Limb (tissue), 2 donors: ENCODE measurements around the gene HYDIN.
"Not testable (repeated sequence)": the region's sequence is repeated elsewhere in the genome, so short reads cannot be mapped to it uniquely, and the experiment has no call there.

Experiments
- DNase-seq, 2 donors: peaks; one replicate each; pipeline ENCODE4 v3.0.0-alpha.2; 2016; ENCODE audit errors: extremely low spot score in 2 of 2

Gene HYDIN

DNA sequence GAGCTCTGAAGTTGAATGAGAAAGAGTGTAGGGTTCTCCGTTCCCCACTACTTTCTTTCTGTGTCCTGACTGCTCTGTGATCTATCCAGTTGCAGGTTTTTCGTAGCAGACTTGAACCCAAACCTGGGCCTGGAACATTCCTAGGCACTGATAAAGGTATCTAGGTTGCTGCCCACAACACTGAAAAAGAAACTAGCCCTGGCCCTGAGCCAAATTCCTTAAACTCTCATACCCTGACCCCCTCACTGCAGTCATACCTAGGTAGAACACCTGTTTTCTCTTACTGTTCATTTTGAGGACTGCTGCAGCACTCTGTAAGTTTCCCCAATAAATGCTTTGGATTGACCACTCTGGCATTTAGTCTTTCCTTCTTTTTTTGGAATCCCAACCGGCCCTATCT lies 5.4 kb downstream of the HYDIN start:
- DNase-seq, result no peak

DNA sequence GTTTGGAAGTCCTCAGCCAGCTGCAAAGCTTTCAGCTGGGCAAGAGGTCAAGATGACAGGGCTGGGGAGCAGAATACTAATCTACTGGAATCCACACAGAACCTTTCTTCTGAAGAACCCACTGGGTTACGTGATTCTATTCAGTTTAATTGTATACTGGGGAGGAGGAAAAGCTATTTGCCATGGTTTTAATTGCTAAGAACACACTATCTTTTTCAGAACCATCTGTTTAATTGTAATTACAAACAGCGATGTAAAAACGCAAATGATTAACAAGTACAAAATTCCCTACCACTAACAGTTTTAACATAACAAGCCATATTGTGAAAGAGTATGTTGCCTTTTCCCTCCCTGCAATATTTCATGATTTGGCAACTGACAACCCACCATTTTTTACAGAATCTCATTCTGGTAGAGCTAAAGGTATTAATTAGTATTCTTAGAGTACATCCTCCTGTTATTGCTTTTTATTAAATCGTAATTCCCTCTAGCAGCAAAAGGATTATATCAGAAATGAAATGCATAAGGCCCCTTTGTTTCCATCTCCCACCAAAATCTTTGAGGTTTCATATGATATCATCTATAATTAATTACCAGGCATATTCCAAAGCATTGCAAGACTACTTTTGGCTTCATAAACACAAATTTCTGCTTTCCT lies 12.1 kb downstream of the HYDIN start:
- DNase-seq, result no peak

DNA sequence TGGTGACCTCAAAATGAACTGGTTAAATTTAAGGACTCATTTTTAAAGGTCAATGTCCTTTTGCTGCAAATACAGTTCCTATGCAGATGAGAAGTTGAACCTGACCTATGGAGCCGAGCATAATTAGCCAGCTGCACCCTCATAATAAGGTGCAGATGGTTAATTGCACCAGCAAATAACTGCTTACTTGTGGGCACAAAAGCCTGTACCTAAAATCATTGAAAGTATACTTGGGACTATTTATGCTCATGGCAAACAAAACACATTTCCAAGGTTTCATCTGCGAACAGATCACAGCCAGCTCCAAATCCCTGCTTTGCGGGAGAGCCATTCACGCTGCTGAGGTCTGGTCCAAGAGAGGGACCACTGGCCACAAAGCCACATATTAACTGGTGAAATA lies 13.0 kb downstream of the HYDIN start:
- DNase-seq, result no peak

DNA sequence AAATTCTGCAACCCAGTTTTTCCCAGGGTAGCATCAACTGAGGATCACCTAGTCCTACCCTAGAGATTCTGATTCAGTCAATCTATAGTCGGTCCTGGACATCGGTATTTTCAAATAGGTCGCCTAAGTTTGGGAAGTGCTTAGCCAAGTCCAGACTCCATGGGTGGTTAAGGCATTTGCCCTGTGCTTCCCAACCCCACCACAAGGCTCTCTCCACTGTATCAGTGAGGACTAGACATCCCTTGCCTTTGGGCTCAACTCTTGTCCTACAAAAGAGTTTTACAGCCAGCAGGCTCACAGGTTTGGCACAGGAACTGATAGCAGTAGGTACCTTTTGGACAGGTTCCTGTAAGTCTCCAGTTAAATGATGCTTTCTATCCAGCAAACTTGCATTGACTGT lies 13.8 kb downstream of the HYDIN start:
- DNase-seq, result no peak

DNA sequence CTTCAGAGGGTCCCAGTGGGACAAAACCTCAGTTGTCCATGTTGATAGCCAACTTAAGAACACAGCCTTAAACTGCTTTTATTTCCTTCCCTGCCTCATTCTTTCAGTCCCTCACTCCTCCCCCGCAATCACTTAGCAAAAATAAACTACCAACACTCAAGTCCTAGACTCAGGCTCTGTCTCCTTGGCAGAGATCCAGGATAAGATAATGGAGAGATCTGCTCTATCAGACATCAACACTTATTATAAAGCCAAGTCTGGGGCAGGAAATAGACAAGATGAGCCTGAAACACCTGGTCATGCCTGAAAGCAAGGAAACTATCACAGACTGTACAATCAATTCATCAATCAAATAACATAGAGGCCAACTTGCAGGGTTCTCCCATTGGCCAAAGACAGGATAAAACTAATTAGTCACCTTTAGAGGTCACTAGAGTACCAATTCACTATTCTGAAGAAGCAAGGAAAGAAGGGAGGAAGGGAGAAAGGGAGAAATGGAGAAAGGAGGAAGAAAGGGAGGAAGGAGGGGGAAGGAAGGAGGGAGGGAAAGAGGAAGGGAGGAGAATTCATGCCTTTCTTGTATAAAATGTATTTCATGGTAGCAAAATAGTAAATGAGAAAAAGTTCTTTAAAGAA lies 15.7 kb downstream of the HYDIN start:
- no peak for DNase-seq

DNA sequence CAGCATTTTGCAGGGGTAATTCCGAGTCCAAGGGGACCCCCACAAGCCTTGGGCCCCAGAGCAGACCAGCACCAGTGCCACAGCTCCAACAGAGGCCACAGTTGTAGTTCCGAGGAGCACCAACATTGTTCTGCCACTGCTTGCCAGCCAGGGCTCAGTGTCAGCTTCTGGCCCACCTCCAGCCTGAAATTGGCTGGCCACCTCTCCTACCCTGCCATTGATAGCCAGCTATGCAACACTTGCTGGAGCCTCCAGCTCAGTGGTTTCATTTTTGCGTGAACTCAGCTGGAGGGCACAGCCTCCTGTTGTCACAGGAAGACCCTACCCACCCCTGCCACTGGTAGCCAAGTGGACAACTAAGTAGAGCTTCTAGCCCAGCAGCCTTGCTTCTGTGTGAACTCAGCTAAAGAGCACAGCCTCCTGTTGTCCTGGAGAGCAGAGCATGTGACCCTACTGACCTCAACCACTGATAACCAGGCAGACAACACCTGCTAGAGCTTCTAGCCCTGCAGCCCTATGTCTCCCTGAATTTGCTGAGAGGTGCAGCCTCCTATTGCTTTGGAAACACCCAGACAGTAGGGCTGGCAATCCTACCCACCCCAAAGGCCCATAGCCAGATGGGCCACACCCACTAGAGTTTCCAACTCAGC lies 24.9 kb downstream of the HYDIN start:
- no peak for DNase-seq

DNA sequence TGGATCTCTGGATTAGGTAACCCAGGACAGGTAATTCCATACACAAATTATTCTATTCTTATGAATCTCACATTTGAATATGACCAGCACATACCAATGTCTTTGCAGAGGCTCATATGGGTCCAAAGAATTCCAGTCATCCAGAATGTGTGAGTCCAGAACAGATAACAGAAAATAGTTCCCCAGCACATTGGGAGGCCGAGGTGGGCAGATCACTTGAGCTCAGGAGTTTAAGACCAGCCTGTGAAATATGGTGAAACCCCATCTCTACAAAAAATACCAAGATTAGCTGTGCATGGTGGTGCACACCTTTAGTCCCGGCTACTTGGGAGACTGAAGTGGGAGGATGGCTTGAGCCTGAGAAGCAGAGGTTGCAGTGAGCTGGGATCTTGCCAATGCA lies 26.9 kb downstream of the HYDIN start:
- no peak for DNase-seq

DNA sequence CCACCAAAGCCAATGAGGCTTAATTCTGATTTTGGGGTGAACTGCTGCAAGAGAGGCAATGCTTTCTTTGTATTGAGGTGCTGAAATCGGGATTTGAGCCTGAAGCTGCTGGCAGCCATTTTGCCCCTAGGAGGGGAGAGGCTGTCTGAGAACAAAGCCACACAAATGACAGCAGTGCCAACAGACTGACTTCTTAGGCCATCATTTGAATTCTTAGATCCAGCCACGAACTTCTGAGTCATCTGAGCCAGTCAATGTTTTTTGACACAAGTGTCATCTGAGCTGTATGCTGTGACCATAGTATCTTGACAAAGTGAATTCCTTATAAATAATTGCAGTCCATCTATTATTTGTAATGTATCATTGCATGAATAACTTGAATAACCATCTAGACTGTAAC lies 29.0 kb downstream of the HYDIN start:
- no peak for DNase-seq

DNA sequence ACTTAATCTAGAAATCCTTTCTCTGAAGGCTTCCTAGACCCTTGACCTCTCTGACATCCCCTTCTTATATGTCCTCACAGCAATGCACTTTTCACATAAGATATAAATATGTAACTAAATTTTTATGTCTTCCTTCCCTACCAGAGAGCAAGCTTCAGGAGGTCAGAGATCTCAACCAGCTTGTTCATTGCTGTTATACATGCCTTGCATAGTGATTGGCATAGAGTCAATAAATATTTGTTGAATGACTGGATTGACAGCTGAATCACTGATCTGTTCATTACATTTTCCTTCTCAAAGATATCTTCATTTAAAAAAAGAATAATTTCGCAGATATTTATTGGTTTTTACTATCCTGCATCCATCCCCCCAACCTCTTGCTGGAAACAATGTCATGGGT lies 29.5 kb downstream of the HYDIN start:
- DNase-seq, result no peak

DNA sequence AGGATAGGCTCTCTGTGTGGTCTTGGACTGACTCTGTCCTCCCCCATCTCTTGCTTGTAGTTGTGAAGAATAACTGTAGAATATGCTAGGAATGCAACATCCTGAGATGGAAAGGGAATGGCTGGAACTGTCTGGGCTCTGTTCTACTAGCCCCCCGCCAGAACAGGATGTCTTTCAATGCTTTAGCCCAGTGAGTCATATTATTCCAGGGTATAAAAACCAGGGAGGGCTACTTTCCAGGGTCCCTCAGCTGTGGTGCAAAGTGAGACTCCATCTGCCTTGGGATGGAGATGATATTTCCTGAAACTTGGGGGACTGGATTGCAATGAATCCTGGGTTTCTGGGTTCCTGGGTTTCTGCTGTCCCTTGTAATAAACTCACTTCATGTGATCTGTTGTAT lies 32.1 kb downstream of the HYDIN start:
- DNase-seq, result no peak

DNA sequence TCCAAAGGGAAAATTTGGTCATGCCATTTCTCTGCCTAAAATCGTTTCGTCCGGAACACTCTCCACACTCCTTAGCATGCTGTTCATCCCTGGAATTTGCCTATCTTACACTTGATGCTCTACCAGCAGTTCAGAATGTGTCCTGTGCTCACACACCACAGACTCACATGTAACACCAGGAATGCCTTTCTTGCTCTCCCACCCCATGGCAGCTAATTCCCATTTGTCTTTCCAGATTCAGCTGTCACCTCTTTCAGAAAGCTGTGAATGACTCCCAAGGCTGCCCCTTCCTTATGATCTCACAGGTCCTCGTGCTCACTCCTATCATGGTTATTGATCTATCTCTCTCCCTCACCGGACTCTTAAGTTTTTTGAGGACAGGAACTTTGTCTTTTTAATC lies 38.1 kb downstream of the HYDIN start:
- no peak for DNase-seq

DNA sequence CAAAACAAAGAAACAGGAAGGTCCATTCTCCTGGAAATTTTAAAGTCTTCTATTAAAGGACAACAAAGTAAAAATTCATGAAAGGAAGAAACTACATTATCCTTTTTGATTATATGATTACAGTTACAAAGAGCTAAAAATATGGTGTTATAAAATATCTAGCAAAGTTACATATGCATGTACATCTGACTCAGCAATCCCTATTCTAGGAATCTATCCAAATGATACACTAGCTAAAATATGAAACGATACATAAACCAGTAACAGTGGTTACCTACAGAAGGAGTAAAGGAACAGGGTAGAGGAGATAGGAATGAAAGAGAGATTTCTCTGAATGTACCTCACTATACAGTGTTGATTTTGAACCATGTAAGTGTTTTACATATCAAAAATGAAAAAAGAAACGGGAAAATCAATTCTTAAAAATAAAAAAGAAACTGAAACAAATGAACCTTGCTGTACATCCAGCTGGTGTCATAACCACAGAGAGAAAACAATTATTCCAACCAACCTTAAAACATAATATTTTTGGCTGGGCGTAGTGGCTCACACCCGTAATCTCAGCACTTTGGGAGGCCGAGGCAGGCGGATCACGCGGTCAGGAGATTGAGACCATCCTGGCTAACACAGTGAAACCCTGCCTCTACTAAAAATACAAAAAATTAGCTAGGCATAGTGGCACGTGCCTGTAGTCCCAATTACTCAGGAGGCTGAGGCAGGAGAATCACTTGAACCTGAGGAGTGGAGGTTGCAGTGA lies 41.4 kb downstream of the HYDIN start:
- DNase-seq, result no peak

DNA sequence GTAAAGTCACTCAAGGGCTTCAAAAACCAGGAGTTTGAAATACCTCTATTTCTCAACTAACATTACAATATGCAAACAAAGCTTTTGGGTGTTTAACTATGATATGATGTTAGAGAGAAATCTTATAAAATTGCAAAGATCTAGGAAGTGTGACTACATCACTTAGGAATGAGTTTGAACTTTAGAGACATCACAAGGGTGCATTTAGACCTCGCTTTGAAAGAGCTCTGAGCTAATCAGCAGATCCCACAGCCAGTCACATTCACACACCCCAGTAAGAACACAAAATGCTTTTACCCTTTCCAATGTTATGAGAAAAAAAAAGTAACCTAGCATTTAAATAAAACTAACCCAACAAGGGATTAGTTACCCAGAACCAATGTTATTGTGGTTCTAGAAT lies 45.2 kb downstream of the HYDIN start:
- no peak for DNase-seq

DNA sequence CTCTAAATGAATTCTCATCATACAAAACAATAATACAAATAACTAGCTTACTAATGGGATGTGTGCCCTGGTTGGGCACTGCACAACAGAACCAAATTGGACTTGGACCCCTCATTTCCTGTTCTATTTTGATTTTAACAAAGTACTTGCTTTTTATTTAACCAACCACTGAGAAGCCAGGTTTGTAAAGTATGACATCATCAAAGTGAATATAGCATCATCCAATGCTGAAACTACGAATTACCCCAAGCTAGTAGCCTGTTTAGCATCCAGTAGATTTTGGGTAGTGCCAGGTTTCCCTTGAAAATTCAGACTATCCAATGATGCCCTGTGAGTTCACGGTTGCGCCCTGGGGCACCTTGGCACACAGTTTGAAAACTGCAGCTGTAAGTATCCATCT lies 51.0 kb downstream of the HYDIN start:
- DNase-seq, result no peak

DNA sequence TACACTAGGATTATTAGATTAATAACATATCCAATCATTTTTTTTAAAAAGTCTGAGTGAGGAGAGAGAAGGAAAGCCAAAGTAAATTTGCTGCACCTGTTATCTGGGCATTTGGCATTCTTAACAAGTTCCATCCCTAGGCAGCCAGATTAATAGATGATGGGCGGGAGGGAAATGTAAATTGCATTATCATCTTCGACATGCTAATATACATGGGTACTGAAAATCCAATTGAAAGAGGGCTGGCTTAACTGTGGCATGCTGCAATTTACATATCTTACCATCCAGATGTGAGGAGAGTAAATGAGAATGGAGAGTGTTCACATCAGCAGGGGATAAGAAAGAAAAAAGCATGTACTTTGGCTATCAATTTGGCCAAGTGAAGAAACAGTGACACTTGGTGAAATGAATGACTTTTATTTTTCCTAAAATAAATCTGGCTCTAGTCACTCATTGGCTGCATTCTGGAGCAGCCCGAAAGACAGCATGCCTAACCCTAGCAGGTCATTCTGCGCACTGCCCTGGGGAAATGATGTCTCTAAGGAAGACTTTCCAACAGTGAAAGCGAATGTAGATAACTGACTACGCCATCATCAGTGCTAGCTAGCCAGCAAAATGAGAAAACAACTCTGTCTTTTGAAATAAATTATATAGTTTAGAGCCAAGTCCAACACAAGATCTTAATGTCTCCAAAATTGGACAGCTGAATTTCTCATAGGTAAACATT lies 57.9 kb downstream of the HYDIN start:
- no peak for DNase-seq

DNA sequence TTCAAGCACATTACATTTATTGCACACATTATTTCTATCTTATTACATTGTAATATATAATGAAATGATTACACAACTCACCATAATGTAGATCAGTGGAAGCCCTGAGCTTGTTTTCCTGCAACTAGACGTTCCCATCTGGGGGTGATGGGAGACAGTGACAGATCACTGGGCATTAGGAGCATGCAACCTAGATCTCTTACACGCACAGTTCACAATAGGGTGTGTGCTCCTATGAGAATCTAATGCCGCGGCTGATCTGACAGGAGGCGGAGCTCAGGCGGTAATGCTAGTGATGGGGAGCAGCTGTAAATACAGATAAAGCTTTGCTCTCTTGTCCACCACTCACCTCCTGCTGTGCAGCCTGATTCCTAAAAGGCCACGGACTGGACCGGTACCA lies 69.5 kb downstream of the HYDIN start:
- DNase-seq, result not testable (repeated sequence)

DNA sequence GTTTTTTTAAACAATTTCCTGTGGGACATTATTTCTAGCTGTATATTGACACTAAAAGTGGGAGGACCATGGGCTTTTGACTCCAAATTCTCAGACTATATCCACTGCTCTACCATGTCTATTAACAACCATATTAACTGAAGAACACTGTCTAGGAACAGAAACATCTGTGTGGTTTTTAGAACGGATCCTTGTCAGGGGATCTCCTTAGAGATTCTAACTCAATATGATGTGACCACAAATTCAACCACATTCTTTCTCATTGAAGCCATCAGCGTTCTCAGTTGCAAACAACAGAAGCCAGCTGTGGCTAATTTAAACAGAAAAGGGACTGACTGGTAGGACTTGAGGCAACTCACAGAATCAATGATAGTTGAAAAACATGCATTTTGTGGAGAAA lies 73.2 kb downstream of the HYDIN start:
- not testable (repeated sequence) for DNase-seq

DNA sequence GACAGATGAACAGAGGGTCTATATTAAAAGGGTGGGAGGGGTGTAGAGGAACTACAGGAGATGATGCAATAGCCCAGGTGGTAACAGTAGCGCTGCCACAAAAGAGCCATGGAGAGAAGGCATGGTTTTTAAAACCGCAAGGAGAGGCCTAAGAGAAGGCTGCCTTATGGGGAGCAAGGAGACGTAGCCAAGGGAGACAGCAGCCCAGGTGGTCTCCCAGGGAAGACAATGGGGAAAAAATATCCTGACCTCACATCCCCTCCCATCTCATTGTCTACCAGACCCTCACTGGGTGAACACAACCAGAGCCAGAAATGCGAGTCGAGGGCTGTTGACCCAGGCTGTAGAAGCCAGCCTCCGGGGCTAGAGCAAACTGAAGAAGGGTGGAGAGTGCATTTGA lies 77.2 kb downstream of the HYDIN start:
- not testable (repeated sequence) for DNase-seq

DNA sequence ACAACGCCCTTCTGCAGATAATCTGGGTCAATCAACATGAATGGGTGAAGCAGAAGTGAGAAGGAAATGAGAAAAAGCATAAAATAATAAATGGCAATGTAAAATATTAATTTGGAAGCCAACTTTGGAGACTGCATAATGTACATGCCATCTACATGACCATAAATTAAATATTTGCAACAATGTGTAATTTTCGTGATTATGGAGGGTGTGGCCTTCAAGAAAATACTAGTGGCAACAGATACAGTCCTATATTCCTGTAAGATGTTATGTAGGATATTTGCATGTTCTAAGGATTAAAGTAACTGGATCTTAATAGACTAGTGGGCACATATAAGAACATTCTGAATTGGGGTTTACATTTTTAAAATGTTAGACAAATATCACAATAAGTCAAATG lies 78.9 kb downstream of the HYDIN start:
- not testable (repeated sequence) for DNase-seq

DNA sequence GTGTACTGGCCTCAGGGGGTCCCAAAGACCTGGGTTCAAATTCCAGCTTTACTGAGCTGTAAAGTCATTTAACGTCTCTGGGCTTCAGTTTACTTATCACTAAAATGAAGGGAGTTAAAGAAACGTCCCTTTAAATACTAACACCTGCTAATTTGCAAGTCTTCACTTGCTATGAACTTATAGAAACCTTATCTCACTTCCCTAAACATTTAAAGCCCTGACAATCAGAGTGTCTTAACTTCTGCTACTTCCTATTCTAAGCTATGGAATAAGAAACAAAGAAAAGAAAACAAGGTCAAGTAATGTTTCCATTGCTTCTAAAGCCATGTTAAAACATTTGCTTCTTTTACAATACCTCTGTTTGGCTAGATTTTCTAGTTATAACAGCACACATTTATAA lies 87.3 kb downstream of the HYDIN start:
- DNase-seq, result not testable (repeated sequence)

DNA sequence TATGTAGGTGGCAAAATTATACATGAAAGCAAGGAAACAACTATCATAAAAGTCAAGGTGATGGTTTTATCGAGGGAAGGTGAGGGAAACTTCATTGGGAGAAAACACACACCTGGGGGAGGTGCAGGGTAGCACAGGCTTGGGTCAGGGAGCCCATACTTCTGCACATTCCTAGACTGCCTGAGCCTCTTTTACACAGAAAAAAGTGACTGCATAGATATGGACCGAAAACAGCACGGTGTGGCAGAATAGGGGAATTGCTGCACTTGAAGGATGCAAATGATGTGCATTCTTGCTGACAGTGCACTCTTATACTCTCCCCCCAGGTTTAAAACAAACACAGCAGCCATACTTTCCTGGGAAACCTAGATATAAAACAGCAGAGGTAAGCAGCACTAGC lies 120.0 kb downstream of the HYDIN start:
- DNase-seq, result not testable (repeated sequence)
